OCI-LY3 (cell line): Measurements from ENCODE around the gene MCOLN2.

ENCODE experiments used
- H2AFZ ChIP-seq: fragments of 200-600, 300-600 bp; shearing (Covaris generic); 2 replicates; pipeline ENCODE4 v1.6.0; 2014; ENCODE audit warnings: antibody characterized with exemption, low read depth, low read length
- H3K27ac ChIP-seq: fragments of 200-600, 300-600 bp; sonication (generic); 2 replicates; pipeline ENCODE4 v1.5.1; 2014; ENCODE audit warnings: mild to moderate bottlenecking, low read length, moderate library complexity, mixed read lengths
- H3K27me3 ChIP-seq: fragments of 200-600, 300-600 bp; sonication (generic); 2 replicates; pipeline ENCODE4 v1.6.1; 2014; ENCODE audit warnings: low read depth, low read length, mixed read lengths
- H3K36me3 ChIP-seq: fragments of 200-600, 300-600 bp; sonication (generic); replicated peaks from 2 replicates; pipeline ENCODE3; 2014; ENCODE audit warnings: low read depth, low read length, mixed read lengths
- H3K4me1 ChIP-seq: fragments of 300-600, 200-600 bp; sonication (generic); 2 replicates; pipeline ENCODE4 v1.6.1; 2014; ENCODE audit warnings: low read length, mixed read lengths
- H3K4me2 ChIP-seq: fragments of 200-600, 300-600 bp; sonication (generic); 2 replicates; pipeline ENCODE4 v1.6.1; 2014; ENCODE audit warnings: low read length, mixed read lengths
- H3K4me3 ChIP-seq: fragments of 300-600, 200-600 bp; sonication (generic); 2 replicates; pipeline ENCODE4 v1.5.1; 2014; ENCODE audit warnings: antibody characterized with exemption, mild to moderate bottlenecking, low read length, moderate library complexity
- H3K79me2 ChIP-seq: fragments of 300-600, 200-600 bp; shearing (Covaris generic); 2 replicates; pipeline ENCODE4 v1.6.1; 2014; ENCODE audit warnings: mild to moderate bottlenecking, low read length, mixed read lengths
- H3K9ac ChIP-seq: fragments of 300-600, 200-600 bp; shearing (Covaris generic); 2 replicates; pipeline ENCODE4 v1.6.0; 2014; ENCODE audit warnings: mild to moderate bottlenecking, low read length, moderate library complexity
- H3K9me3 ChIP-seq: fragments of 200-600, 300-600 bp; shearing (Covaris generic); 2 replicates; pipeline ENCODE4 v1.6.1; 2014; ENCODE audit warnings: low read length, mixed read lengths; ENCODE audit not compliant: insufficient read depth
- H4K20me1 ChIP-seq: fragments of 200-600, 300-600 bp; sonication (generic); 2 replicates; pipeline ENCODE4 v1.6.1; 2016; ENCODE audit warnings: low read length, mixed read lengths; ENCODE audit not compliant: insufficient read depth
- CTCF ChIP-seq: fragments of 200-600, 300-600 bp; sonication (generic); IDR thresholded peaks from 2 replicates; pipeline ENCODE4 v1.5.1; 2014; ENCODE audit warnings: antibody characterized with exemption, low read length, low read depth
- EZH2phosphoT487 ChIP-seq: fragments of 200-600 bp; shearing (Covaris generic); IDR thresholded peaks from 2 replicates; pipeline ENCODE4 v1.6.1; 2018; ENCODE audit warnings: antibody characterized with exemption, mixed run types, low read depth

MCOLN2 gene

GRCh38 chr1:84919461-84919970, 77.4 kb downstream of the MCOLN2 start:
- no peak overlapping the region for H3K4me2 ChIP-seq
- H3K36me3 ChIP-seq = no peaks in the 10 kb centered on the region
- no peaks in the 10 kb centered on the region for H3K27me3 ChIP-seq
- no peak overlapping the region for H3K27ac ChIP-seq
- no peaks in the 10 kb centered on the region for H3K9me3 ChIP-seq
- TF ChIP-seq EZH2phosphoT487 = no peak
- TF ChIP-seq CTCF = no peak
- no peaks in the 10 kb centered on the region for H3K4me1 ChIP-seq
- no peak overlapping the region for H3K4me3 ChIP-seq
- no peak overlapping the region for H3K9ac ChIP-seq
- no peaks in the 10 kb centered on the region for H3K79me2 ChIP-seq
- no peaks in the 10 kb centered on the region for H4K20me1 ChIP-seq
- H2AFZ ChIP-seq = no peak overlapping the region

- no peaks in the 10 kb centered on the region for H3K79me2 ChIP-seq
- no peaks in the 10 kb centered on the region for H3K27me3 ChIP-seq
- TF ChIP-seq CTCF = no peak
- no peak for TF ChIP-seq EZH2phosphoT487
These were observed 78.1 kb downstream of the MCOLN2 start for GRCh38 chr1:84918726-84919336.

GRCh38 chr1:84916897-84917296, 80.0 kb downstream of the MCOLN2 start:
- TF ChIP-seq CTCF (no peak), EZH2phosphoT487 (no peak)
- H3K27ac ChIP-seq = no peak overlapping the region
- no peak overlapping the region for H3K4me3 ChIP-seq
- no peaks in the 10 kb centered on the region for H3K36me3 ChIP-seq
- H3K9me3 ChIP-seq = no peaks in the 10 kb centered on the region
- H3K4me2 ChIP-seq = no peak overlapping the region
- H3K4me1 ChIP-seq = no peaks in the 10 kb centered on the region
- no peaks in the 10 kb centered on the region for H3K27me3 ChIP-seq
- no peak overlapping the region for H3K9ac ChIP-seq
- no peaks in the 10 kb centered on the region for H4K20me1 ChIP-seq
- H3K79me2 ChIP-seq = no peaks in the 10 kb centered on the region
- H2AFZ ChIP-seq = no peak overlapping the region

More at GRCh38 chr1:84918726-84919336, 78.1 kb downstream of the MCOLN2 start:
- no peaks in the 10 kb centered on the region for H3K9me3 ChIP-seq
- no peaks in the 10 kb centered on the region for H3K4me1 ChIP-seq
- H3K4me3 ChIP-seq = no peak overlapping the region
- no peaks in the 10 kb centered on the region for H3K36me3 ChIP-seq
- no peak overlapping the region for H3K4me2 ChIP-seq
- no peak overlapping the region for H3K27ac ChIP-seq
- H3K9ac ChIP-seq = no peak overlapping the region
- H2AFZ ChIP-seq = no peak overlapping the region
- H4K20me1 ChIP-seq = no peaks in the 10 kb centered on the region

GRCh38 chr1:84913555-84913892, 83.4 kb downstream of the MCOLN2 start:
- Histone ChIP-seq H3K79me2 (no peaks in the 10 kb centered on the region), H3K4me3 (no peak overlapping the region), H3K9ac (no peak overlapping the region), H3K27ac (no peak overlapping the region), H3K9me3 (no peaks in the 10 kb centered on the region), H4K20me1 (no peaks in the 10 kb centered on the region), H3K4me1 (no peaks in the 10 kb centered on the region), H3K36me3 (no peaks in the 10 kb centered on the region), H3K27me3 (no peaks in the 10 kb centered on the region), H3K4me2 (no peak overlapping the region), H2AFZ (no peak overlapping the region)
- no peak for TF ChIP-seq EZH2phosphoT487
- TF ChIP-seq CTCF = no peak
